Gastrocnemius medialis (tissue), 4 donors: ENCODE data around the gene CMTM3. TPM values are rescaled to one million over a fixed set of nuclear protein-coding genes. Genes with fewer than 3 reads are reported as not detected.
"Not testable (repeated sequence)": the region's sequence is repeated elsewhere in the genome, so short reads cannot be mapped to it uniquely, and the experiment has no call there.

Experiments used
- ATAC-seq, 2 donors: fragments of 150-250 bp; one replicate each; pipeline ENCODE4 v1.9.1; 2016
- DNase-seq, 2 donors: peaks; one replicate each; pipeline ENCODE4 v3.0.0-alpha.2; 2019
- H3K27ac ChIP-seq, 4 donors: fragments of 200-600 bp; sonication (generic); 1 replicate in 1 of 4; 2 replicates in 3 of 4; pipeline ENCODE4 v1.5.1; 2016 to 2018; ENCODE audit warnings: mild to moderate bottlenecking in 2 of 4, moderate library complexity in 1 of 4
- H3K27me3 ChIP-seq, 3 donors: fragments of 200-600 bp; sonication (generic) in 2 of 3; 1 replicate in 1 of 3; 2 replicates in 2 of 3; pipeline versions ENCODE4 v1.5.1 to v1.6.0; 2016 to 2019; ENCODE audit warnings: mild to moderate bottlenecking in 1 of 3, moderate library complexity in 1 of 3
- H3K36me3 ChIP-seq, 2 donors: fragments of 200-600 bp; sonication (generic) in 1 of 2; one replicate each; pipeline ENCODE4 v1.5.1; 2017 to 2018
- H3K4me1 ChIP-seq, 2 donors: fragments of 200-600 bp; sonication (generic) in 1 of 2; one replicate each; pipeline ENCODE4 v1.5.1; 2016 to 2017; ENCODE audit warnings: mild to moderate bottlenecking in 2 of 2
- H3K4me3 ChIP-seq, 4 donors: fragments of 200-600 bp; sonication (generic) in 3 of 4; 1 replicate in 1 of 4; 2 replicates in 3 of 4; pipeline ENCODE4 v1.5.1; 2016 to 2019; ENCODE audit warnings: mild to moderate bottlenecking in 2 of 4
- H3K9me3 ChIP-seq, 3 donors: fragments of 200-600 bp; sonication (generic) in 2 of 3; 1 replicate in 1 of 3; 2 replicates in 2 of 3; pipeline ENCODE4 v1.5.1; 2016 to 2019
- CTCF ChIP-seq, 5 experiments: fragments of 450-650 bp in 3 of 5; fragments of 200-600 bp in 2 of 5; sonication (generic) in 2 of 5; IDR thresholded peaks in 4 of 5; conservative IDR thresholded peaks in 1 of 5; 1 replicate in 4 of 5; 2 replicates in 1 of 5; pipeline ENCODE4 v1.5.1; 2016 to 2019; ENCODE audit warnings: antibody characterized with exemption in 5 of 5, mild to moderate bottlenecking in 3 of 5, moderate library complexity in 3 of 5
- POLR2A ChIP-seq, 2 donors: fragments of 450-650 bp; IDR thresholded peaks; one replicate each; pipeline ENCODE4 v1.6.1; 2017; ENCODE audit warnings: antibody characterized with exemption in 2 of 2, mild to moderate bottlenecking in 2 of 2, moderate library complexity in 2 of 2
- in situ Hi-C, 4 donors: fragments of 200-750 bp; cut with MboI; loops; one replicate each; pipeline versions ENCODE4 v1.15.0 to v1.8.0; 2017; ENCODE audit warnings: low sequenced_read_pairs in 4 of 4
- intact Hi-C: fragments of 100-400 bp; cut with DNase I; formaldehyde crosslinking; loops from one replicate; pipeline ENCODE4 v1.15.1; 2023; ENCODE audit warnings: low total_unique reads
- total RNA-seq, 4 donors: library from RNA; depleted of rRNA; stranded (reverse); fragments of >200 nt; gene quantifications; one replicate each; pipeline versions ENCODE4 v1.1.0 to v1.2.3, GENCODE V29; 2016

Gene CMTM3
- total RNA-seq, 4 donors from 2014 or later: 2.6 to 11.3 (median 5.1) TPM

- peaks cover 0 to 20% (median 11%) of the 10 kb centered on the region in 3 donors for H3K27me3 ChIP-seq
- H3K27ac ChIP-seq: peak overlapping the region in 2 of 4 donors; percentile 10 to 23
- peaks cover 11 to 14% of the 10 kb centered on the region in 2 donors for H3K4me1 ChIP-seq
- DNase-seq (peak; percentile 73 to 85), ATAC-seq (peak; percentile 83 to 87)
- no peak overlapping the region for H3K4me3 ChIP-seq
- H3K9me3 ChIP-seq: no peaks in the 10 kb centered on the region
- in situ Hi-C loops (loop anchor here in 2 of 4 donors (10.0 to 25.0 kb wide), 2 partner anchors 204 to 254 kb away; no protein-coding TSS in a partner anchor), intact Hi-C loops (loop anchor here (1.0 to 5.0 kb wide), 4 partner anchors 44 to 259 kb away; partner anchors contain the start of genes CMTM4 and DYNC1LI2)
- H3K36me3 ChIP-seq: no peaks in the 10 kb centered on the region
- TF ChIP-seq CTCF (IDR thresholded peaks at IDR 0.05 in 4 of 5, conservative IDR thresholded peaks at IDR 0.05 in 1 of 5) (peak; percentile 67 to 94 (median 87)), POLR2A (IDR thresholded peaks at IDR 0.05) (no peak)
Observed at GRCh38 chr16:66608241-66609138, 4.0 kb downstream of the CMTM3 start.

GRCh38 chr16:66609139-66609510 lies 4.6 kb downstream of the CMTM3 start:
- Histone ChIP-seq H3K27me3 (peaks cover 0 to 13% (median 6%) of the 10 kb centered on the region in 3 donors), H3K4me3 (no peak overlapping the region), H3K4me1 (peaks cover 5 to 10% of the 10 kb centered on the region in 2 donors), H3K27ac (peak overlapping the region in 2 of 4 donors; percentile 10 to 23), H3K36me3 (no peaks in the 10 kb centered on the region), H3K9me3 (no peaks in the 10 kb centered on the region)
- DNase-seq (no peak), ATAC-seq (no peak)
- no peak for TF ChIP-seq CTCF (IDR thresholded peaks at IDR 0.05 in 4 of 5, conservative IDR thresholded peaks at IDR 0.05 in 1 of 5)
- TF ChIP-seq POLR2A (IDR thresholded peaks at IDR 0.05): no peak
- intact Hi-C loops (loop anchor here (5.0 kb wide), 2 partner anchors 43 to 88 kb away; partner anchors contain the start of gene CMTM4), in situ Hi-C loops (loop anchor here in 2 of 4 donors (10.0 to 25.0 kb wide), 2 partner anchors 204 to 253 kb away; no protein-coding TSS in a partner anchor)

- Histone ChIP-seq H3K4me3 (no peak overlapping the region), H3K9me3 (no peaks in the 10 kb centered on the region), H3K27me3 (peaks cover 0 to 4% (median under 1%) of the 10 kb centered on the region in 3 donors), H3K27ac (no peak overlapping the region), H3K4me1 (peaks cover 5 to 8% of the 10 kb centered on the region in 2 donors), H3K36me3 (no peaks in the 10 kb centered on the region)
- intact Hi-C loops (no loop called here), in situ Hi-C loops (loop anchor here in 1 of 4 donors (25.0 kb wide), 1 partner anchor 252 kb away; no protein-coding TSS in a partner anchor)
- ATAC-seq (no peak), DNase-seq (no peak)
- TF ChIP-seq POLR2A (IDR thresholded peaks at IDR 0.05) (no peak), CTCF (IDR thresholded peaks at IDR 0.05 in 4 of 5, conservative IDR thresholded peaks at IDR 0.05 in 1 of 5) (no peak)
Observed at GRCh38 chr16:66610111-66610820, 5.8 kb downstream of the CMTM3 start.

GRCh38 chr16:66611911-66612310 lies 7.4 kb downstream of the CMTM3 start:
- H3K9me3 ChIP-seq, H3K36me3 ChIP-seq, H3K4me1 ChIP-seq, H3K4me3 ChIP-seq, ATAC-seq, H3K27me3 ChIP-seq, DNase-seq, intact Hi-C loops, H3K27ac ChIP-seq: not testable (repeated sequence)
- in situ Hi-C loops: loop anchor here in 1 of 4 donors (25.0 kb wide), 1 partner anchor 250 kb away; no protein-coding TSS in a partner anchor
